Nephron progenitor cell (in vitro differentiated cells): ENCODE results near the gene LYSMD2.

Experiments used
- DNase-seq: peaks from one replicate; pipeline ENCODE4 v3.0.0; 2021
- H3K27ac Mint-ChIP-seq: 2 replicates; pipeline ENCODE4 v1.8.0; 2021; ENCODE audit warnings: mild to moderate bottlenecking, moderate library complexity, mixed read lengths
- H3K27me3 Mint-ChIP-seq: 2 replicates; pipeline ENCODE4 v1.8.0; 2021; ENCODE audit warnings: mild to moderate bottlenecking, low read depth, mixed read lengths; ENCODE audit not compliant: poor library complexity
- H3K36me3 Mint-ChIP-seq: 2 replicates; pipeline ENCODE4 v1.8.0; 2021; ENCODE audit warnings: low read depth, mixed read lengths
- H3K4me1 Mint-ChIP-seq: 2 replicates; pipeline ENCODE4 v1.8.0; 2021; ENCODE audit warnings: mixed read lengths
- H3K4me3 Mint-ChIP-seq: 2 replicates; pipeline ENCODE4 v1.8.0; 2021; ENCODE audit warnings: mild to moderate bottlenecking, moderate library complexity, mixed read lengths
- H3K9me3 Mint-ChIP-seq: 2 replicates; pipeline ENCODE4 v1.8.0; 2021; ENCODE audit warnings: mild to moderate bottlenecking, moderate library complexity, mixed read lengths
- CTCF ChIP-seq: fragments of 200-600 bp; sonication (generic); IDR thresholded peaks from 2 replicates; pipeline ENCODE4 v1.5.0; 2021; ENCODE audit warnings: antibody characterized with exemption

The LYSMD2 gene

GRCh38 chr15:51721199-51721960, 16.1 kb downstream of the LYSMD2 start:
- no peak overlapping the region for H3K4me3 Mint-ChIP-seq
- no peaks in the 10 kb centered on the region for H3K36me3 Mint-ChIP-seq
- H3K9me3 Mint-ChIP-seq, result no peaks in the 10 kb centered on the region
- no peak for TF ChIP-seq CTCF
- no peak overlapping the region for H3K27ac Mint-ChIP-seq
- H3K4me1 Mint-ChIP-seq, result peaks cover 12% of the 10 kb centered on the region
- H3K27me3 Mint-ChIP-seq, result peaks cover 3% of the 10 kb centered on the region
- DNase-seq, result no peak

- no peak for TF ChIP-seq CTCF
- no peak for DNase-seq
- H3K27me3 Mint-ChIP-seq, result peaks cover 3% of the 10 kb centered on the region
- no peaks in the 10 kb centered on the region for H3K36me3 Mint-ChIP-seq
- peaks cover 9% of the 10 kb centered on the region for H3K4me1 Mint-ChIP-seq
- no peaks in the 10 kb centered on the region for H3K9me3 Mint-ChIP-seq
- H3K4me3 Mint-ChIP-seq, result no peak overlapping the region
- no peak overlapping the region for H3K27ac Mint-ChIP-seq
These were observed 17.1 kb downstream of the LYSMD2 start for GRCh38 chr15:51720201-51720995.

- no peaks in the 10 kb centered on the region for H3K27me3 Mint-ChIP-seq
- H3K9me3 Mint-ChIP-seq, result no peaks in the 10 kb centered on the region
- no peak overlapping the region for H3K27ac Mint-ChIP-seq
- H3K36me3 Mint-ChIP-seq, result no peaks in the 10 kb centered on the region
- peaks cover 9% of the 10 kb centered on the region for H3K4me1 Mint-ChIP-seq
- no peak for DNase-seq
- no peak overlapping the region for H3K4me3 Mint-ChIP-seq
- no peak for TF ChIP-seq CTCF
These were observed 18.7 kb downstream of the LYSMD2 start for GRCh38 chr15:51718746-51719145.

- H3K4me1 Mint-ChIP-seq, result peaks cover 9% of the 10 kb centered on the region
- H3K27me3 Mint-ChIP-seq, result no peaks in the 10 kb centered on the region
- H3K4me3 Mint-ChIP-seq, result no peak overlapping the region
- no peaks in the 10 kb centered on the region for H3K9me3 Mint-ChIP-seq
- H3K36me3 Mint-ChIP-seq, result no peaks in the 10 kb centered on the region
- no peak for TF ChIP-seq CTCF
- H3K27ac Mint-ChIP-seq, result no peak overlapping the region
- DNase-seq, result no peak
These were observed 19.2 kb downstream of the LYSMD2 start for GRCh38 chr15:51718219-51718618.

GRCh38 chr15:51714911-51715310, 22.5 kb downstream of the LYSMD2 start:
- Mint-ChIP-seq H3K27ac (no peak overlapping the region), H3K9me3 (no peaks in the 10 kb centered on the region), H3K36me3 (no peaks in the 10 kb centered on the region), H3K27me3 (no peaks in the 10 kb centered on the region), H3K4me3 (no peak overlapping the region), H3K4me1 (peaks cover 9% of the 10 kb centered on the region)
- no peak for DNase-seq
- TF ChIP-seq CTCF, result no peak
